GM21825 (cell line): ENCODE results near the gene PACRG.

Source experiments
- ATAC-seq: cut with Tn5 transposase; IDR thresholded peaks from one replicate; pipeline ENCODE4 v1.9.1; 2021; ENCODE audit warnings: mild to moderate bottlenecking, moderate library complexity; ENCODE audit not compliant: unreplicated experiment

The PACRG gene

DNA sequence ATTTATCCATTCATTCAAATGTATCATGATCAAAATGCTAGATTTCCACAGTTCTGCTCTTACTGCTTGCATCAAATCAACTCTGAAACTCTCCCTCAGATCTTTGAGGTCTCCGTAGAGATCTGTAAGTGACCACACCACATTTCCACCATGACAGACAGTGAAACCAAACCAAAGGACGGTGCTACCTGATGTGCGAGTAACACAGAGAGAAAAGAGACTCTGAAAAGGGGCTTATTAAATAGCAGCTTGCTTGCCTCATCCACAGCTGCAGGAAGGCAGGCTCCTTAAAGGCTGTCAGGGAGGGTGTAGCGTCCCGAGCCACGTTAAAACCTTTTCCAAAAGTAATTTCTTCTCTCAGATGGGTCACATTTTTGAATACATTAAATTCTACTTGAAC is 335.8 kb downstream of the PACRG start:
- ATAC-seq, result no peak

GRCh38 chr6:163064397-163064796 is 336.6 kb downstream of the PACRG start:
- ATAC-seq, result no peak

DNA sequence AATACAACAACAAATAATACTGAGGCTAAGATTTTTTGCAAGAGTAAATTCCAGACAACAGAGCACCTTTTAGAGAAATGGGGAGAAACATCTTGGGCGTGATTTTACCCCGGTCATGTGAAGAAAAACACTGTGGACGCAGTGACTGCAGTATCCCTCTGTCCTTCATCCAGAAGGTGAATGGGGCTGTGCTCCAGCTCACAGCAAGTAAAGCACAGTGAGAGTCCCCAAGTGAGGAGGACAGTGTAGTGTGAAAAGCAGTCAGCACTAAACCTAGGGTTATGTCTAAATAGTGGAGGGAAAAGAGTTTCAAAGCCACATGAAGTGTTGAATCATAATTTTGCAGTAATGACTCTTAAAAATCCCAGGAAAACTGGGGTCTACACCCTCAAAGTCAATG is 338.4 kb downstream of the PACRG start:
- ATAC-seq, result no peak

- ATAC-seq, result no peak
Observed at GRCh38 chr6:163077134-163077533, 349.4 kb downstream of the PACRG start.

DNA sequence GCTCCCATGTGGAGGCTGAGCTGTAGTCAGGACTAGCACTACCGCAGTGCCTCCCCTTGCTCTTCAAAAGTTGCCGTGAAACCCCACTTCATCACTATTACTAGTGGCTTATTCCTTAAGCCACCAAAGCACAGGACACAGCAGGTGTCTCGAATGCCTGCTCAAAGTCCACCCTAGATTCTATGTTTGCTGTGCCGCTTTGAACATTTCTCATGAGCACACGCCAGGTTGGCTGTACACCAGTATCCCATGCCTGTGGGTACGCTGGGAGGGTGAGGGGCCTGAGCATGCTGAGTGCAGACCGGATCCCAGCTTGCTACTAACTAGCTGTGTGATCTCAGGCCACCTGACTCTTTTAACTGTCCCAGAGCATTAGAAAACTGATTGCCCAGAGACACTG is 350.9 kb downstream of the PACRG start:
- ATAC-seq, result no peak

- no peak for ATAC-seq
Observed at GRCh38 chr6:163080228-163080627, 352.5 kb downstream of the PACRG start.

DNA sequence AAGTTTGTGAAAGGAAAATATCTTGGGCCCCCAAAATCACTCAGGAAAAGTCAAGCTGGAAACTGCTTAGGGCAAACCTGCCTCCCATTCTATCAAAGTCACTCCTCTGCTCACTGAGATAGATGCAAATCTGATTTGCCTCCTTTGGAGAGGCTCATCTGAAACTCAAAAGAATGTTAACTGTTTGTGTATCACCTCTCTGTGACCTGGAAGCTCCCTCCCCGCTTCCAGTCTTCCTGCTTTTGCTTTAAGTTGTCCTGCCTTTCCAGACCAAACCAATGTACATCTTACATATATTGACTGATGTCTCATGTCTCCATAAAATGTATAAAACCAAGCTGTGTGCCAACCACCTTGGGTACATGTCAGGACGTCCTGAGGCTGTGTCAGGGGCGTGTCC is 355.4 kb downstream of the PACRG start:
- ATAC-seq, result no peak

- ATAC-seq, result no peak
Observed at GRCh38 chr6:163085426-163085825, 357.7 kb downstream of the PACRG start.

- no peak for ATAC-seq
Observed at GRCh38 chr6:163085861-163086623, 358.3 kb downstream of the PACRG start.

GRCh38 chr6:163086624-163086920 is 358.8 kb downstream of the PACRG start:
- no peak for ATAC-seq

- no peak for ATAC-seq
Observed at GRCh38 chr6:163087981-163088380, 360.2 kb downstream of the PACRG start.

- ATAC-seq, result no peak
Observed at GRCh38 chr6:163092876-163093275, 365.1 kb downstream of the PACRG start.

DNA sequence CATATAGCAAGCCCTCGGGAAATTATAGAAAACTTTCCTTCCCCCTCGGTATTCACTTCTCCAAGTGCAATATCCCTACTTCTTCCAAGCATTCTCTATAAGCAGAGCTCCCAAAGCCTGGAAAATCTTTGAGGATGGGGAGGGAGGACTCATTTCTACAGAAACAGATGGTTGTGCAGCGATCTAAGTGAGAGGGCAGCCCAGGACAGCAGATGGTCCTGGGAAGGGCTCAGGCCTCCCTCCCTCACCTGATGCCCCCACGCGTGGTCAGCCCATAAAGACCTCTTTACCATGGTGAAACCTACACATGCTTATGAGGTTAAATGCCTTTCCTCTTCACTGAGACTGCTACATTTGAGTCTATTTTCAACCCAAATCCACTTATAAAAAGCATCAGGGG is 367.1 kb downstream of the PACRG start:
- no peak for ATAC-seq

- no peak for ATAC-seq
Observed at GRCh38 chr6:163095401-163095800, 367.6 kb downstream of the PACRG start.

DNA sequence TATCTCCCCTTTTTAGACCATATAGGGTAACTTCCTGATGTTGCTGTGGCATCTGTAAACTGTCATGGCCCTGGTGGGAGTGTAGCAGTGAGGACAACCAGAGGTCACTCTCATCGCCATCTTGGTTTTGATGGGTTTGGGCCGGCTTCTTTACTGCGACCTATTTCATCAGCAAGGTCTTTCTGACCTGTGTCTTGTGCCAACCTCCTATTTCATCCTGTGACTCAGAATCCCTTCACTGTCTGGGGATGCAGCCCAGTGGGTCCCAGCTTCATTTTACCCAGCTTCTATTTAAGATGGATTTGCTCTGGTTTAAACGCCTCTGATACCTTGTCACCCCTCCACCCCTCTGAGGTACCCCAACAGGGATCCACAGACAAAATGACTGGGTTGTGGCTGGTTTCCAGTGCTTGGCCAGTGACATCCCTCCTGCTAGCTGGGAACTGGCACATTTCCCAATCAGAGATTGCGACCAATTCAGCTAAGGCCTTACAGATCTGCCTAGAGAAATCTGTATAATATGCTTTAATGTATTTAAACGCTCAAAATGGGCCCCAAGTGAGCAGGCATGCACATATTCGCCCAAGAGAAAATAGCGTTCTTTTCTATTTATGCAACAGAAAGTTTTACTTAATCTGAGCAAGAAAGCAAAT is 371.2 kb downstream of the PACRG start:
- no peak for ATAC-seq

- no peak for ATAC-seq
Observed at GRCh38 chr6:163099621-163100171, 371.9 kb downstream of the PACRG start.

- ATAC-seq, result no peak
Observed at GRCh38 chr6:163100259-163100658, 372.5 kb downstream of the PACRG start.

- no peak for ATAC-seq
Observed at GRCh38 chr6:163113358-163113962, 385.7 kb downstream of the PACRG start.

DNA sequence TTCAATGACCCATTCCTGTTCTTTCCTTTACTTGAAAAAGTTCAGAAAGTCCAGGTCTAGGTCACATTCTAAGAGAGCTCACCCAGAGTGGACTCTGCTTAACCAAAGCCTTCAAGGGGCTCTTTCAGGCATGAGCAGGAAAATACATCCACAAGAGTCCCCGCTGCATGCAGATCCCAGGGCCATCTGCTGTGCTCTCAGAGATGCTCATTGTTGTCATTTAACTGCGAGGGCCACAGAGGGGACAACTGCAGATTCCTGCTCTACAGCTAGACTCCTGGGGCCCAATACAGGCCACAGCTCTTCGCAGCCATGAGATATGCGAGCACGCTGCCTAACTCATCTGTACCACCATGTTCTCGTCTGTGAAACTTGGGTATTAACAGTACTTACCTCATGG is 391.2 kb downstream of the PACRG start:
- no peak for ATAC-seq

DNA sequence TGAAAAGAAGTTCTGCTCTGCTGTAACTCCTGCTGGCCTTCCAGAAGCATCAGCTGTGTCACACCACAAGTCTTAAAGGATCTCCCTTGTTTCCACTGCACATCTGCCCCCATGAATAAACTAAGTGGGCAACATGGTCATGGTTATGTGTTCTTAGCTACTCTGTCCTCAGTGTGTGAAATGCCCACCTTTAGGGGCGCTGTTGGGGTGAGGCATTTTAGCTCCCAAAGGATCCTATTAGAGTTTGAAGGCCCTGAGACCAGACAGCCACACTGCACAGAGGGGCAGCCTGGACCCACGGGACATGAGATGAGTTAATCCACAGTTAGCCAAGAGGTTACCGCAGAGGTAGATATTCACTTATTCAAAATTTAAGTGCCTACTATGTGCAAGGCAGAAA is 392.4 kb downstream of the PACRG start:
- ATAC-seq, result no peak

GRCh38 chr6:163121270-163121669 is 393.5 kb downstream of the PACRG start:
- no peak for ATAC-seq

GRCh38 chr6:163122365-163122764 is 394.6 kb downstream of the PACRG start:
- no peak for ATAC-seq
